Measurements from ENCODE around the gene CCDC60. TPM values are rescaled to one million over a fixed set of nuclear protein-coding genes. Genes with fewer than 3 reads are reported as not detected.

The CCDC60 gene
- total RNA-seq, 6 donors from 2014 or later = 0.76 to 12.5 (median 2.3) TPM; not detected in 1

- no peaks in the 10 kb centered on the region for H3K27me3 ChIP-seq
- no peaks in the 10 kb centered on the region for H3K4me1 ChIP-seq
- H3K36me3 ChIP-seq = no peaks in the 10 kb centered on the region
- TF ChIP-seq EP300 (IDR thresholded peaks at IDR 0.05) = no peak
- no peak for TF ChIP-seq POLR2AphosphoS5 (IDR thresholded peaks at IDR 0.05)
- TF ChIP-seq POLR2A (IDR thresholded peaks at IDR 0.05) = no peak
- TF ChIP-seq CTCF (IDR thresholded peaks at IDR 0.05) = peak; percentile 18 to 35 (median 31)
- no peak overlapping the region for H3K4me3 ChIP-seq
- DNase-seq = no peak
- no peaks in the 10 kb centered on the region for H3K9me3 ChIP-seq
- ATAC-seq (ENCODE audit: low FRiP score in 2 of 2) = peak in 1 of 2 donors; percentile 66
- WGBS, 2 donors = 52 to 63% methylated on average over 3 of the region's 3 CpGs
- no peak overlapping the region for H3K27ac ChIP-seq
Observed at GRCh38 chr12:119328111-119328510, 6.4 kb upstream of the CCDC60 start.

GRCh38 chr12:119338593-119339363 is 4.2 kb downstream of the CCDC60 start:
- WGBS, 2 donors = 58 to 61% methylated on average over 11 of the region's 11 CpGs
- no peaks in the 10 kb centered on the region for H3K27me3 ChIP-seq
- H3K9me3 ChIP-seq = no peaks in the 10 kb centered on the region
- no peaks in the 10 kb centered on the region for H3K36me3 ChIP-seq
- no peak overlapping the region for H3K4me3 ChIP-seq
- ATAC-seq (ENCODE audit: low FRiP score in 2 of 2) (no peak), DNase-seq (no peak)
- no peaks in the 10 kb centered on the region for H3K4me1 ChIP-seq
- no peak overlapping the region for H3K27ac ChIP-seq
- TF ChIP-seq EP300 (IDR thresholded peaks at IDR 0.05) (no peak), POLR2A (IDR thresholded peaks at IDR 0.05) (no peak), CTCF (IDR thresholded peaks at IDR 0.05) (no peak), POLR2AphosphoS5 (IDR thresholded peaks at IDR 0.05) (no peak)

- Histone ChIP-seq H3K27ac (no peak overlapping the region), H3K4me3 (no peak overlapping the region), H3K4me1 (no peaks in the 10 kb centered on the region), H3K9me3 (no peaks in the 10 kb centered on the region), H3K27me3 (no peaks in the 10 kb centered on the region), H3K36me3 (no peaks in the 10 kb centered on the region)
- TF ChIP-seq EP300 (IDR thresholded peaks at IDR 0.05) (no peak), CTCF (IDR thresholded peaks at IDR 0.05) (no peak), POLR2A (IDR thresholded peaks at IDR 0.05) (no peak), POLR2AphosphoS5 (IDR thresholded peaks at IDR 0.05) (no peak)
- ATAC-seq (ENCODE audit: low FRiP score in 2 of 2) (no peak), DNase-seq (no peak)
- WGBS, 2 donors = 84 to 89% methylated on average over 7 of the region's 7 CpGs
Observed at GRCh38 chr12:119340578-119340977, 6.0 kb downstream of the CCDC60 start.

- no peaks in the 10 kb centered on the region for H3K36me3 ChIP-seq
- TF ChIP-seq CTCF (IDR thresholded peaks at IDR 0.05) = no peak
- TF ChIP-seq POLR2A (IDR thresholded peaks at IDR 0.05) = no peak
- no peak for TF ChIP-seq EP300 (IDR thresholded peaks at IDR 0.05)
- TF ChIP-seq POLR2AphosphoS5 (IDR thresholded peaks at IDR 0.05) = no peak
- H3K4me1 ChIP-seq = no peaks in the 10 kb centered on the region
- ATAC-seq (ENCODE audit: low FRiP score in 2 of 2) (no peak), DNase-seq (no peak)
- H3K27ac ChIP-seq = no peak overlapping the region
- H3K4me3 ChIP-seq = no peak overlapping the region
- no peaks in the 10 kb centered on the region for H3K27me3 ChIP-seq
- no peaks in the 10 kb centered on the region for H3K9me3 ChIP-seq
- WGBS, 2 donors = 86 to 89% methylated on average over 5 of the region's 5 CpGs
Observed at GRCh38 chr12:119341020-119341419, 6.5 kb downstream of the CCDC60 start.

DNA sequence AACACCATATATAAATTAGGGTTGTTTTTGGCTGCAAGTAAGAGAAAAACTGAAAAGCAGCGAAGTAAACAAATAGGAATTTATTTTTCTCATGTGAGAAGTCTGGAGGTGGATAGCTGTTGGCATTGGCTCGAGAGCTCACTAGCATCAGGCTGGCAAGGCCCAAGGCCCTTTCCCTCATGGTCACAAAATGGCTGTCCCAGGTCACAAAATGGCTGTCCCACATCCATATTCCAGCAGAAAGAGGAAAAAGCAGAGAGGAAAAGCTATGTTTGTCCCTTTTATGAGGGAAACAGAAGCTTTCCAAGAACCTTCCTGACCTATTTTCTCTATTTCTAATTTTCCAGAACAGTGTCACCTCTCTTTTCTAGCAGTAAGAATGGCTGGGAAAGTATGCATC is 7.5 kb downstream of the CCDC60 start:
- WGBS, 2 donors = 89 to 94% methylated on average over 2 of the region's 2 CpGs
- H3K4me3 ChIP-seq = no peak overlapping the region
- no peak overlapping the region for H3K27ac ChIP-seq
- H3K27me3 ChIP-seq = no peaks in the 10 kb centered on the region
- H3K9me3 ChIP-seq = no peaks in the 10 kb centered on the region
- TF ChIP-seq EP300 (IDR thresholded peaks at IDR 0.05) = no peak
- no peak for TF ChIP-seq CTCF (IDR thresholded peaks at IDR 0.05)
- TF ChIP-seq POLR2AphosphoS5 (IDR thresholded peaks at IDR 0.05) = no peak
- no peak for TF ChIP-seq POLR2A (IDR thresholded peaks at IDR 0.05)
- H3K36me3 ChIP-seq = no peaks in the 10 kb centered on the region
- DNase-seq (no peak), ATAC-seq (ENCODE audit: low FRiP score in 2 of 2) (no peak)
- no peaks in the 10 kb centered on the region for H3K4me1 ChIP-seq
